HepG2 (cell line): ENCODE data around the gene ZNF77. TPM values are rescaled to one million over a fixed set of nuclear protein-coding genes. Genes with fewer than 3 reads are reported as not detected.

Experiments
- AHDC1 ChIP-seq: sonication (generic); formaldehyde crosslinking; IDR thresholded peaks from 2 replicates; pipeline ENCODE4 v1.5.1; 2020; ENCODE audit warnings: mild to moderate bottlenecking, missing genetic modification reagents, borderline replicate concordance
- FOSL1 ChIP-seq: sonication (generic); formaldehyde crosslinking; IDR thresholded peaks from 2 replicates; pipeline ENCODE4 v1.9.0; 2021; ENCODE audit warnings: missing genetic modification reagents, borderline replicate concordance
- HMGXB4 ChIP-seq, 2 experiments: sonication (generic) in 1 of 2; formaldehyde crosslinking in 1 of 2; IDR thresholded peaks; 2 replicates each; pipeline versions ENCODE4 v1.4.0 to v1.6.1; 2018 to 2020; ENCODE audit warnings: missing genetic modification reagents in 2 of 2, borderline replicate concordance in 1 of 2, low read depth in 1 of 2, mild to moderate bottlenecking in 1 of 2, missing biosample characterization in 1 of 2
- HNRNPL ChIP-seq: fragments of 200-400 bp; formaldehyde crosslinking; IDR thresholded peaks from 2 replicates; pipeline ENCODE4 v1.6.1; 2017; ENCODE audit warnings: mild to moderate bottlenecking, low read depth, low read length
- JARID2 ChIP-seq: sonication (generic); formaldehyde crosslinking; IDR thresholded peaks from 2 replicates; pipeline ENCODE4 v1.8.1; 2023; ENCODE audit warnings: missing genetic modification reagents, inconsistent platforms; ENCODE audit not compliant: insufficient replicate concordance
- MAZ ChIP-seq, 2 experiments: sonication (generic) in 1 of 2; formaldehyde crosslinking in 1 of 2; IDR thresholded peaks; 2 replicates each; pipeline versions ENCODE4 v1.5.0 to v1.6.1; 2012 to 2020; ENCODE audit warnings: low read depth in 2 of 2, mild to moderate bottlenecking in 2 of 2, borderline replicate concordance in 1 of 2, improper control_type of control experiment in 1 of 2, low read length in 1 of 2, missing genetic modification reagents in 1 of 2, moderate library complexity in 1 of 2
- MEIS1 ChIP-seq: sonication (generic); formaldehyde crosslinking; IDR thresholded peaks from 2 replicates; pipeline ENCODE4 v1.9.0; 2021; ENCODE audit warnings: mild to moderate bottlenecking, missing genetic modification reagents, moderate library complexity, borderline replicate concordance
- MLLT10 ChIP-seq: sonication (generic); formaldehyde crosslinking; IDR thresholded peaks from 2 replicates; pipeline ENCODE4 v1.4.0; 2020; ENCODE audit warnings: missing genetic modification reagents
- NCOA1 ChIP-seq: sonication (generic); formaldehyde crosslinking; IDR thresholded peaks from 2 replicates; pipeline ENCODE4 v1.9.0; 2021; ENCODE audit warnings: missing genetic modification reagents
- NKX3-1 ChIP-seq: sonication (generic); formaldehyde crosslinking; IDR thresholded peaks from 2 replicates; pipeline ENCODE4 v1.5.0; 2020; ENCODE audit warnings: missing genetic modification reagents
- NR2F2 ChIP-seq: IDR thresholded peaks from 2 replicates; pipeline ENCODE4 v1.6.1; 2012; ENCODE audit warnings: low read depth, inconsistent platforms, borderline replicate concordance
- PAWR ChIP-seq: sonication (generic); formaldehyde crosslinking; IDR thresholded peaks from 2 replicates; pipeline ENCODE4 v1.4.0; 2020; ENCODE audit warnings: missing genetic modification reagents, mild to moderate bottlenecking, borderline replicate concordance
- SNAPC2 ChIP-seq: sonication (generic); formaldehyde crosslinking; IDR thresholded peaks from 2 replicates; pipeline ENCODE4 v1.8.1; 2022; ENCODE audit warnings: mild to moderate bottlenecking, missing genetic modification reagents
- ZBTB39 ChIP-seq: sonication (generic); formaldehyde crosslinking; IDR thresholded peaks from 2 replicates; pipeline ENCODE4 v1.5.0; 2020; ENCODE audit warnings: missing genetic modification reagents
- ZNF136 ChIP-seq: sonication (generic); formaldehyde crosslinking; IDR thresholded peaks from 2 replicates; pipeline ENCODE4 v1.8.1; 2022; ENCODE audit warnings: low read depth, mild to moderate bottlenecking, moderate library complexity, missing genetic modification reagents
- ZNF17 ChIP-seq: sonication (generic); formaldehyde crosslinking; IDR thresholded peaks from 2 replicates; pipeline ENCODE4 v1.5.0; 2020; ENCODE audit warnings: mild to moderate bottlenecking, missing genetic modification reagents
- ZNF253 ChIP-seq: sonication (generic); formaldehyde crosslinking; IDR thresholded peaks from 2 replicates; pipeline ENCODE4 v1.8.0; 2022; ENCODE audit warnings: mild to moderate bottlenecking, missing genetic modification reagents, borderline replicate concordance
- ZNF367 ChIP-seq: sonication (generic); formaldehyde crosslinking; IDR thresholded peaks from 2 replicates; pipeline ENCODE4 v1.4.0; 2020; ENCODE audit warnings: missing genetic modification reagents, borderline replicate concordance
- polyA plus RNA-seq, 8 experiments: library from polyadenylated mRNA; depleted of rRNA in 3 of 8; stranded (reverse) in 7 of 8; unstranded in 1 of 8; fragments of >200 nt; fragmentation: Illumina TruSeq in 4 of 8; extraction: Trizol in 4 of 8; gene quantifications; 2 replicates each; pipeline versions ENCODE4 v1.2.1 to v1.2.3, GENCODE V29; 2011 to 2016; ENCODE audit warnings: low read depth in 4 of 8, missing spikeins in 1 of 8, mixed read lengths in 1 of 8; ENCODE audit not compliant: insufficient read depth in 1 of 8
- total RNA-seq, 5 experiments: library from RNA; depleted of rRNA; stranded (reverse); fragments of >200 nt; fragmentation: Illumina TruSeq; extraction: Trizol; gene quantifications; 2 replicates each; pipeline ENCODE4 v1.2.3, GENCODE V29; 2016; ENCODE audit warnings: low read depth in 1 of 5

The ZNF77 gene
- total and polyA plus RNA-seq, 2 of the 13 experiments (the other 11 are each of a cell fraction or from before 2014, with no cell fraction given) = 7.1 to 11.5 TPM

DNA sequence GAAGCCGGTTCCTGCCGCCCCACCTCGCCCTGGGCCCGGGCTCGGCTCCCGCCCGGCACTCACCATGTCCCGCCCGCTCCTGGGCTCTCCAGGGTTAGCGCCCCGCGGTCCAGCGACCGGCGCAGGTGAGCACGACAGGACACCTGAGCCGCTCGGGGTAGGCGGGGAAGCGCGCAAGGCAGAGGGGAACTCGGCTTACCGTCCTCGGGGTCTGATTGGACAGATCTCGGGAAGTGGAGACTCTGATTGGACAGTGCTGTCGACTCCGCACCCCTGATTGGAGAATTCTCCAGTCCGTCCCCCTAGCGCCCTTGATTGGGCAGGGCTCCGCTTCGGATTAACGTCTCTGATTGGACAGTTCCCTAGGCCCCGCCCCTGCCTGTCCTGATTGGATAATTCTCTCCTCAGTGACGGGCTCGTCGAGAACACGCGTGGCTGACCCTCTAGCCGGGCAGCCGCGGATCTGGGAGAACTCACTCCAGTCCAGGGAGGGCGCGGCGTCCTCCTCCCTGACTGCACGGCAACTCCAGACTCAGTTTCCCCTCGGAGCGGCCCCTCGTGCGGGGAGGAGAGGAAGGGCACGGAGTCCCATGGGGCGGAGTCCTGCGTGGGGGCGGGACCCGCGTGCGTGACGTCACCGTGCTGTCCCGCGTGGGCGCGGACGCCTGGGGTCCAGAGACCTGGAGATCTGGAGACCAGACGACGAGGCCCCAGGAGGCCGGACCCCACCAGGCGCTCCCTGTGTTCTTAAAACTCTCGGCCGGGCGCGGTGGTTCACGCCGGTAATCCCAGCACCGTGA is at the start of gene ZNF77 (continued):
- TF ChIP-seq ZBTB39 (no peak), PAWR (CRISPR knock-in tag) (no peak), MEIS1 (CRISPR knock-in tag) (0 out of 2 replicates have a peak, but pooled peaks have one; percentile 19), SNAPC2 (no peak), ZNF253 (no peak), NCOA1 (CRISPR knock-in tag) (no peak), AHDC1 (CRISPR knock-in tag) (no peak), NKX3-1 (no peak), NR2F2 (no peak), HMGXB4 (CRISPR knock-in tag; IDR thresholded peaks at IDR 0.05; ENCODE audit: borderline replicate concordance in 1 of 2, low read depth in 1 of 2) (peak; percentile 24 to 65; a peak in 3 of 4 replicates), MLLT10 (no peak), HNRNPL (no peak), FOSL1 (CRISPR knock-in tag) (no peak), ZNF136 (CRISPR knock-in tag) (no peak), MAZ (IDR thresholded peaks at IDR 0.05; ENCODE audit: borderline replicate concordance, low read depth, low read length) (no peak), MAZ (CRISPR knock-in tag; IDR thresholded peaks at IDR 0.05; ENCODE audit: low read depth) (no peak; the same call in 1 of the 2 replicates), JARID2 (CRISPR knock-in tag) (no peak), ZNF17 (CRISPR knock-in tag) (0 out of 2 replicates have a peak, but pooled peaks have one; percentile 50), ZNF367 (CRISPR knock-in tag) (0 out of 2 replicates have a peak, but pooled peaks have one; percentile 29)
